Chondrocyte (in vitro differentiated cells): Measurements from ENCODE around the gene CFAP100. TPM values are rescaled to one million over a fixed set of nuclear protein-coding genes. Genes with fewer than 3 reads are reported as not detected.

Experiments used
- DNase-seq: peaks from one replicate; pipeline ENCODE4 v3.0.0; 2021; ENCODE audit warnings: mixed read lengths, low spot score
- H3K27ac Mint-ChIP-seq: one replicate; pipeline ENCODE4 v1.8.0; 2021; ENCODE audit warnings: mild to moderate bottlenecking, moderate library complexity, mixed read lengths; ENCODE audit not compliant: unreplicated experiment
- H3K27me3 Mint-ChIP-seq: 2 replicates; pipeline ENCODE4 v1.8.0; 2021; ENCODE audit warnings: low read depth, mixed read lengths
- H3K36me3 Mint-ChIP-seq: 2 replicates; pipeline ENCODE4 v1.8.0; 2021; ENCODE audit warnings: low read depth, mixed read lengths
- H3K4me1 Mint-ChIP-seq: 2 replicates; pipeline ENCODE4 v1.8.0; 2021; ENCODE audit warnings: low read depth, mild to moderate bottlenecking, mixed read lengths
- H3K4me3 Mint-ChIP-seq: one replicate; pipeline ENCODE4 v1.8.0; 2021; ENCODE audit warnings: mild to moderate bottlenecking, moderate library complexity, mixed read lengths; ENCODE audit not compliant: unreplicated experiment
- H3K9me3 Mint-ChIP-seq: 2 replicates; pipeline ENCODE4 v1.8.0; 2021; ENCODE audit warnings: low read depth, mixed read lengths
- total RNA-seq: library from RNA; stranded (reverse); gene quantifications from 3 replicates; pipeline ENCODE4 v1.2.1, GENCODE V29; 2021
- TF ChIP-seq, protein P1 (sequence below): fragments of 200-600 bp; sonication (generic); IDR thresholded peaks from 2 replicates; pipeline ENCODE4 v1.5.0; 2021; ENCODE audit warnings: antibody characterized with exemption, mild to moderate bottlenecking, moderate library complexity

The CFAP100 gene
- total RNA-seq, 1 donor from 2014 or later = not detected

DNA sequence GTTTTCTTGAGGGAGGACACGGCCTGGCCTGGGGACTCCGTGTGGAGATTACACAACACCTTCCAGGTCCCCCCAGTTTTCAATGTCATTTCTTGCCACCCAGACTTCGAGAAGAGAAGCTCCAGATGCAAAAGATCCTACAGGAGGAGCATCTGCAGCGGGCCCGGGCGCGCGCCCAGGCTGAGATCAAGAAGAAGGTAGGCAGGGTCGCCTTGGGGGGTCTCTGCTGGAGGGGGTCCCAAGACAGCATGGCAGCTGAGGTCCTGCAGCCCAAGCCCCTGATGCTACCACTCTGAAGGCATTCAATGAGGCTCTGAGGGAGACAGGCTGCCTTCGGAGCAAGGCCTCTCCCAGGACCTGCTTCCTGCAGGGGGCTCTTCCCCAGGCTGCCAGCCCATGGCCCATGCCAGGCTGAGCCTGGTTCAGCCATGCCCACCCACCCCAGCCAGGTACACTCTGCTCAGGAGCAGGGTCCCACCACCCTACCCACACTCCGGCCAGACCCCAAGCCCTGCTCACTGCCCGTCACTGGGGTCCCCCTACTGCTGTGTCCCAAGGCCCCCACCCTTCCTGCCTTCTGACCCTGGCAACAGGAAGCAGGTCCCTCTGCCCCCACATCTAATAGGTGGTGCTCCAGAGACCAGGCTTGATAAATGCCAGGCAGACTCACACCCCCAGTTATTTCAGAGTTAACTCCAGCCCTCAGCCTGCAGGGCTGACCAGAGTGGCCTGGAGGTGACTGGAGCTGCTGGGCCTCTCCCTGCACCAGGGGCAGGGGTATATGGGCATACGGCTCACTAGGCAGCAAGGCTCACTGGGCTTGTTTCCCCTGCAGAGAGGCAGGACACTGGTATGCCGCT, 41.0 kb downstream of the CFAP100 start:
- Mint-ChIP-seq H3K4me3 (no peak overlapping the region), H3K4me1 (peaks cover 8% of the 10 kb centered on the region), H3K27me3 (no peaks in the 10 kb centered on the region), H3K27ac (no peak overlapping the region), H3K9me3 (no peaks in the 10 kb centered on the region), H3K36me3 (peaks cover 12% of the 10 kb centered on the region)
- TF ChIP-seq, protein P1, sequence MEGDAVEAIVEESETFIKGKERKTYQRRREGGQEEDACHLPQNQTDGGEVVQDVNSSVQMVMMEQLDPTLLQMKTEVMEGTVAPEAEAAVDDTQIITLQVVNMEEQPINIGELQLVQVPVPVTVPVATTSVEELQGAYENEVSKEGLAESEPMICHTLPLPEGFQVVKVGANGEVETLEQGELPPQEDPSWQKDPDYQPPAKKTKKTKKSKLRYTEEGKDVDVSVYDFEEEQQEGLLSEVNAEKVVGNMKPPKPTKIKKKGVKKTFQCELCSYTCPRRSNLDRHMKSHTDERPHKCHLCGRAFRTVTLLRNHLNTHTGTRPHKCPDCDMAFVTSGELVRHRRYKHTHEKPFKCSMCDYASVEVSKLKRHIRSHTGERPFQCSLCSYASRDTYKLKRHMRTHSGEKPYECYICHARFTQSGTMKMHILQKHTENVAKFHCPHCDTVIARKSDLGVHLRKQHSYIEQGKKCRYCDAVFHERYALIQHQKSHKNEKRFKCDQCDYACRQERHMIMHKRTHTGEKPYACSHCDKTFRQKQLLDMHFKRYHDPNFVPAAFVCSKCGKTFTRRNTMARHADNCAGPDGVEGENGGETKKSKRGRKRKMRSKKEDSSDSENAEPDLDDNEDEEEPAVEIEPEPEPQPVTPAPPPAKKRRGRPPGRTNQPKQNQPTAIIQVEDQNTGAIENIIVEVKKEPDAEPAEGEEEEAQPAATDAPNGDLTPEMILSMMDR = no peak
- DNase-seq = no peak

DNA sequence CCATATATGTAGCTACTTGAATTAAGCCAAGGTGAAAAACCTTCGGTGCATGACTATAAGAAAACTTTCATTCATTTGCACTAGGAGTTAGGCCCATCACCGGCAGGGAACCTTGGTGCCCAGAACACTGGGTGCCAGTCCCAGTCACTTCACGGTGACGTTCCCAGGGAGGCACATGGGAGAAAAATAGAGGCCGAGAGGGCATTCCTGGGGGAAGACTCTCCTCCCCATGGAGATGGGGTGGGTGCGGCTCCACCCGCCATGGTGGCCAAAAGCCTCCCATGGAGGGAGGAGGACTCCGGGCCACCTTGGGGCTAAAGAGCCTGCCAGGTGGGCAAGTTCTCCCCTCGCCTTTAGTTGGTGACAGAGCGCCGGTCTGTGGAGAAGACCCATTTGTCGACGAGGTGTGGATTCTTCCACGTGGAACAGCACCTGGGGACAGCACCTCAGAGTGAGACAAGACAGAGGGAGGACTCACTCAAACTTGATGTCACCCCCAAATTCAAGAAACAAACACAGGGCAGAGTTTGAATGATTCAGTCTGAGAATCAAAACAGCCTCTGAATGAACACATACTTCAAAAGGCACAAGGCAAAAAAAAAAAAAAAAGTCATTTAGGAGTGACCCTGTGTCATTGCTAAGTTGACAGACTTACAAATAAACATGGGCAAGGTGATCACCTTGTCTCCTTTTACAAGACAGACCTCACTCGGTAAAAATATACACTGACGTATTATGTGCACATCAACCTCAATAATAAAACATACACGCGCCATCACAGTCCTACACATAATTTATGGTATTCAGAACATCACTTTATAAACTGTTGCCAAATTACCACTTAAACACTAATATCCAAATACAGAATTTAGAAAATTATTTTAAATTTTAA, 42.4 kb downstream of the CFAP100 start:
- Mint-ChIP-seq H3K27ac (no peak overlapping the region), H3K4me3 (no peak overlapping the region), H3K27me3 (no peaks in the 10 kb centered on the region), H3K4me1 (peaks cover 8% of the 10 kb centered on the region), H3K36me3 (peaks cover 14% of the 10 kb centered on the region), H3K9me3 (no peaks in the 10 kb centered on the region)
- TF ChIP-seq, protein P1 = no peak
- DNase-seq = no peak

DNA sequence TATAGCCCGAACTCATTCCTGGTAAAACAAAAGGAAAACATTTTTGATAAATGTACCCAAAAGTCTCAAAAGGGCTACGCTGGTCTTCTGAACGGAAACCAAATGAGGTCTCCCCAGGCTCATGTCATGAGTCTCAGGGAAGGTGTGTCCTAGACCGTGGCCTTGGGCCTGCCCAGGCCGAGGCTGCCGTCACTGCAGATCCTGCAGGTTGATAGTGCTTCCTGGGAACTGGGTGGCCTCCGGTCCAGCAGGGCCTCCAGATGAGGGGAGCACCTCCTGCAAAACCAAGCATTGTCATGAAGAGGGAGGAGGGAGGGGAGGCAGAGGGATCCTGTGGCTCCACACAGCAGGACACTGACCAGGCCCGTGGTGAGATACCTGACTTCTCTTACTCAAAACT, 43.5 kb downstream of the CFAP100 start:
- H3K36me3 Mint-ChIP-seq = peaks cover 15% of the 10 kb centered on the region
- no peak for DNase-seq
- no peaks in the 10 kb centered on the region for H3K27me3 Mint-ChIP-seq
- H3K9me3 Mint-ChIP-seq = no peaks in the 10 kb centered on the region
- no peak overlapping the region for H3K27ac Mint-ChIP-seq
- TF ChIP-seq, protein P1 = no peak
- no peak overlapping the region for H3K4me3 Mint-ChIP-seq
- peaks cover 3% of the 10 kb centered on the region for H3K4me1 Mint-ChIP-seq

DNA sequence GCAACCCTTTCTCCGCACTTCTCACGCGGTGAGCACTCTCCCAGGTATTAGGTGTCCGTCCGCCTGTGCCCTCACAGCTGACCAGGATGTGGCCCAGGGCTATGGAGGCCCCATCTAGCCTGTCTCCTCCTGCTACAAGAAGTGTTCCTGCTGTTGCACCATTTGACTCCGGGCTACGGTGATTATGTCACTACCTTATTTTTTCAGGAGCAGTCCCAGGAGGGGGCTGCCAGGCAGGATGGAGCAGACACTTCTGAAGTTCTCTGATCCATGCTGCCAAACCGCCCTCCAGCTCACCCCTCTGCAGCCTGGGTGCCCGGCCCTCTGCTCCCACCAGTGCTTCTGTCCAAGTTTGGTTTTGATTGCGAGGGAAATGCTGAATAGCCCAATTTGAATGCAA, 44.0 kb downstream of the CFAP100 start:
- Mint-ChIP-seq H3K9me3 (no peaks in the 10 kb centered on the region), H3K36me3 (peaks cover 16% of the 10 kb centered on the region)
- TF ChIP-seq, protein P1 = no peak

DNA sequence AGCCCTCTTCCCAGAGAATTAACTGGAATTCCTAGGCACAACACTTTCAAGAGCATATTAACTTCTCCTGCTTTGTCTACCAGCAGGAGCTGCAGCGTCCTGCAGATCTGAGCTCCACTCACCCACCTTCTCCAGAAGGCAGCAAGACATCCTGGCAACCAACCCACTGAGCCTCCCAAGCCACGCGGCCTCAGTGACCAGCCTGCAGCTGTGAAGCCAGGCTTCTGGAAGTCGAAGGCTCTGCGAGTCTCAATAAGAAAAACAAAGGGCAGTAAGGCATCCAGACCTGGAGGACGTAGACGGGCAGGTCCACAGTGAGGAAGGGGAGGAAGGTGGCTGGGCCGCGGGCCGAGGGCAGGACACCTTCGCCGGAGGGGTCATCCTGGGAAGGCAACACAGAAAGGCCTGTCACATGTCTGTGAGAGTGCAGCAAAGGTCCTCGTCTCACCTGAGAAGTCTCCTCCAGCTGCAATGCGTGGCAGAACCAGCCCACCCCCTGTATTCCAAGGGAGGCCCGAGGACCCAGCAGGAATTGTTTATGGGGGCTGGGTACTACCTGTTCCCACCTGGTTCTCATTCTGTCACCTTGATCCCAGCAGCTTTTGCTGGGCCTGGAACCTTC, 44.7 kb downstream of the CFAP100 start:
- Mint-ChIP-seq H3K9me3 (no peaks in the 10 kb centered on the region), H3K27me3 (no peaks in the 10 kb centered on the region), H3K4me3 (no peak overlapping the region), H3K36me3 (peaks cover 16% of the 10 kb centered on the region), H3K4me1 (no peaks in the 10 kb centered on the region), H3K27ac (no peak overlapping the region)
- TF ChIP-seq, protein P1 = no peak
- no peak for DNase-seq

More for the DNA sequence above, 44.0 kb downstream of the CFAP100 start:
- H3K27me3 Mint-ChIP-seq = no peaks in the 10 kb centered on the region
- DNase-seq = no peak
- no peak overlapping the region for H3K4me3 Mint-ChIP-seq
- no peak overlapping the region for H3K27ac Mint-ChIP-seq
- H3K4me1 Mint-ChIP-seq = no peaks in the 10 kb centered on the region
